Measurements from ENCODE around the gene DET1. TPM values are rescaled to one million over a fixed set of nuclear protein-coding genes. Genes with fewer than 3 reads are reported as not detected.
"Not testable (repeated sequence)": the region's sequence is repeated elsewhere in the genome, so short reads cannot be mapped to it uniquely, and the experiment has no call there.

The DET1 gene
- total and polyA plus RNA-seq, 4 donors: 8.1 to 10.2 (median 9.2) TPM

DNA sequence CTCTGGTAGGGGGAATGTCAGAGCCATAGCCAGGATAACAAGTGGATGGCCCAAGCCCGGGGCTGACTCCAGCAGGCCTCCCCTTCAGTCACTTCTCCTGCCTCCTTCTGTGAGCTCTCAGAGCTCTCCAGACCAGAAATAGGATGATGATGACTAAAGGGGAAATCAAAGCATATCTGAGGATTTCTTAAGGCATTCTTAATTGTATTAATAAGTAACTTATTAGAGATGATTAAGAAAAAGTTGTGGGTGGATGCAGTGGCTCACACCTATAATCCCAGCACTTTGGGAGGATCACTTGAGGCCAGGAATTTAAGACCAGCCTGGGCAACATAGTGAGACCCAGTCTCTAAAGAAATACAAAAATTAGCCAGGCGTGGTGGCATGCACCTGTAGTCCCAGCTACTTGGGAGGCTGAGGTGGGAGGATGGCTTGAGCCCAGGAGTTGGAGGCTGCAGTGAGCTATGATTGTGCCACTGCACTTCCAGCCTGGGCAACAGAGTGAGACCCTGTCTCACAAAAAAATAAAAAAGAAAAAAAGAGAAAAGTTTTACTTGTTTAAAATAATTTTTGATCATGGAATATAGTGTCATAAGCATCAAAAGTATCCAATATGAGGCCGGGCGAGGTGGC lies 72.7 kb downstream of the DET1 start:
- H3K36me3 ChIP-seq (ENCODE audit: control insufficient read depth, insufficient read depth, low read length): peaks cover 40% of the 10 kb centered on the region
- not testable (repeated sequence) for H3K27ac ChIP-seq (ENCODE audit: low read depth, low read length); H3K4me3 ChIP-seq (ENCODE audit: low read depth, low read length); H3K27me3 ChIP-seq (ENCODE audit: control insufficient read depth, insufficient read depth, low read length); H3K4me1 ChIP-seq (ENCODE audit: control insufficient read depth, insufficient read depth, low read length); H3K9me3 ChIP-seq (ENCODE audit: control insufficient read depth, insufficient read depth, low read length); DNase-seq (ENCODE audit: low read depth in 4 of 6, low spot score in 6 of 6)
- 100% methylated on average over 1 of the region's 4 CpGs for WGBS (ENCODE audit: insufficient coverage)

DNA sequence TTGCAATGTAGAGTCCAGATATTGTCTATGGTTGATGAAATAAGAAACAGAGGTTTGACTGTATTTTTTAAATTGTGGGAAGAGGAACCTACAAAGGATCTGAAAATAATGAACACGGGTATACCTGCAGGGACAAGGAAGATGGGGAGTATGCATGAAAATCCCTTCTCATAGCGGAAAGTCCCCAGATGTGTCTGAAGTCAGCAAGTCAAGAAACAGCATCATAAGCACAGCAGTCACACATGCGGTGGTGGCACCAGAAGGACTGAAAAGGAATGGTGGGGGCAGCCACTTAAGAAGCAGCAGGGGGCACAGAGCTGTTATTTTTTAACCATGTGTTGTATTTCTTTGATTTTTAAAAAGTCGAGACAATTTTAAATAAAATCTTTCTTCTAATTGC lies 74.3 kb downstream of the DET1 start:
- Histone ChIP-seq H3K4me3 (ENCODE audit: low read depth, low read length) (no peak overlapping the region), H3K9me3 (ENCODE audit: control insufficient read depth, insufficient read depth, low read length) (no peaks in the 10 kb centered on the region), H3K27ac (ENCODE audit: low read depth, low read length) (no peak overlapping the region), H3K36me3 (ENCODE audit: control insufficient read depth, insufficient read depth, low read length) (peaks cover 25% of the 10 kb centered on the region), H3K27me3 (ENCODE audit: control insufficient read depth, insufficient read depth, low read length) (no peaks in the 10 kb centered on the region), H3K4me1 (ENCODE audit: control insufficient read depth, insufficient read depth, low read length) (peaks cover 16% of the 10 kb centered on the region)
- 72% methylated on average over 3 of the region's 4 CpGs for WGBS (ENCODE audit: insufficient coverage)
- no peak for DNase-seq (ENCODE audit: low read depth in 4 of 6, low spot score in 6 of 6)

DNA sequence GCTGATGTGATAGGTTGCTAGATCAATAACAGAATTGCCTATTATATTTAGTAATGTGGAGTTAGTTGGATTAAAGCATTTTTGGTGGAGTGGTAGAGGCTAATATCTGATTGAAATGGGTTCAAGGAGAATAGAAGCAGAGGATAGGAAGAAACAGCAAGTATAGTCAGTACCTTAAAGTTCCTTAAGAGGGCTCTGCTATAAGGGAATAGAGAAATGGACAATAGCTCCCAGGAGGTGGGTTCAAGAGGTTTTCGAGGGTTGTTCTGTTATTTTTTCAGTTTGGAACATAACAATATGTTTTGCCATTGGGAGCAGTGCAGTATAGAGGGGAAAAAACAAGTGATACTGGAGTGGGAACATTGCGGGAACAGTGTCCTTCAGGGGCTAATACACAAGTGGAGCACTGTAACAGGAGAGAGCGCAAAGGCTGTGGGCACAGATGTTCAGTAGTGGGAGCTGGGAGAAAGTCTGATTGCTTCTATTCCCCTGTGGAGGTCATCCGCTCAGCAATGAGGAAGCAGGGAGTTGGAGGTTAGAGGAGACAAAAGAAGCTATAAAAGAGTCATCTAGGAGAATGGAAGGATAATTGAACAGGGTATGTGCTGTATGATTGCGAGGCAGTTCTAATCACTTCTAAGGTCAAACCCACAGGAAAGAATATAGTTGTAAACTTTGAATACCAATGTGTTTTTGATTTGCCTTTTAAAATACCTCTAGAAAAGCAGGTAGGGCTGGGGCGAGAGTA lies 75.7 kb downstream of the DET1 start:
- H3K4me3 ChIP-seq (ENCODE audit: low read depth, low read length): no peak overlapping the region

DNA sequence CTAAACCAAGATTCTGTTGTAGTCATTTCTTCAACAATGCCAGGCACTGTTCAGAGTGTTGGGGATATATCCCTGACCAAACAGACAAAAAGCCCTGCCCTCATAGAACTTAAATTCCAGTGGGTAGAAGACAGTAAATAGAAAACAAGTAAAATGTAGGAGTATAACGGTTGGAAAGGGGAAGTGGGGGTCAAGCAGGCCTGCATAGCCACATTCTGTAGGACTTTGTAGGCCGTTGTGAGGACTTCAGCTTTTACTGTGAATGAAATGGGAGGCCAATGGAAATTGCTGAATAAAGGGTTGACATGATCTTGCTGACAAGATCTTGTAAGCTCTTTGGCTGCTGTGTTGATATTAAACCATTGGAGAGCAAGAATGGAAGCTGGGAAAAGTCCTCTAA lies 77.2 kb downstream of the DET1 start:
- 95% methylated on average over 2 of the region's 2 CpGs for WGBS (ENCODE audit: insufficient coverage)
- DNase-seq (ENCODE audit: low read depth in 4 of 6, low spot score in 6 of 6): no peak
- H3K9me3 ChIP-seq (ENCODE audit: control insufficient read depth, insufficient read depth, low read length): no peaks in the 10 kb centered on the region
- H3K36me3 ChIP-seq (ENCODE audit: control insufficient read depth, insufficient read depth, low read length): peaks cover 16% of the 10 kb centered on the region
- peaks cover 13% of the 10 kb centered on the region for H3K4me1 ChIP-seq (ENCODE audit: control insufficient read depth, insufficient read depth, low read length)
- H3K27me3 ChIP-seq (ENCODE audit: control insufficient read depth, insufficient read depth, low read length): no peaks in the 10 kb centered on the region
- H3K4me3 ChIP-seq (ENCODE audit: low read depth, low read length): no peak overlapping the region
- no peak overlapping the region for H3K27ac ChIP-seq (ENCODE audit: low read depth, low read length)

More for the DNA sequence above, 75.7 kb downstream of the DET1 start:
- WGBS (ENCODE audit: insufficient coverage): 53% methylated on average over 4 of the region's 6 CpGs
- Histone ChIP-seq H3K27ac (ENCODE audit: low read depth, low read length) (no peak overlapping the region), H3K4me1 (ENCODE audit: control insufficient read depth, insufficient read depth, low read length) (peaks cover 13% of the 10 kb centered on the region), H3K27me3 (ENCODE audit: control insufficient read depth, insufficient read depth, low read length) (no peaks in the 10 kb centered on the region), H3K9me3 (ENCODE audit: control insufficient read depth, insufficient read depth, low read length) (no peaks in the 10 kb centered on the region), H3K36me3 (ENCODE audit: control insufficient read depth, insufficient read depth, low read length) (peaks cover 22% of the 10 kb centered on the region)
- DNase-seq (ENCODE audit: low read depth in 4 of 6, low spot score in 6 of 6): peak in 1 of 6 donors; percentile 24

DNA sequence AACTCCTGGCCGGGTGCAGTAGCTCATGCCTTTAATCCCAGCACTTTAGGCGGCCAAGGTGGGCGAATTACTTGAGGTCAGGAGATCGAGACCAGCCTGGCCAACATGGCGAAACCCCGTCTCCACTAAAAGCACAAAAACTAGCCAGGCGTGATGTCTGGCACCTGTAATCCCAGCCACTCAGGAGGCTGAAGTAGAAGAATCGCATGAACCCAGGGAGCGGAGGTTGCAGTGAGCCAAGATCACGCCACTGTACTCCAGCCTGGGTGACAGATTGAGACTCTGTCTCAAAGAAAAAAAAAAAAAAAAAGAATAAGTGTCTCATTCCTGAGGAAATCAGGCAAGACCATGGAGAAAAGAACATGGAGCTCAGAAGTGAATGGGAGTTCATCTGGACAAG lies 77.8 kb downstream of the DET1 start:
- H3K36me3 ChIP-seq (ENCODE audit: control insufficient read depth, insufficient read depth, low read length): peaks cover 14% of the 10 kb centered on the region

DNA sequence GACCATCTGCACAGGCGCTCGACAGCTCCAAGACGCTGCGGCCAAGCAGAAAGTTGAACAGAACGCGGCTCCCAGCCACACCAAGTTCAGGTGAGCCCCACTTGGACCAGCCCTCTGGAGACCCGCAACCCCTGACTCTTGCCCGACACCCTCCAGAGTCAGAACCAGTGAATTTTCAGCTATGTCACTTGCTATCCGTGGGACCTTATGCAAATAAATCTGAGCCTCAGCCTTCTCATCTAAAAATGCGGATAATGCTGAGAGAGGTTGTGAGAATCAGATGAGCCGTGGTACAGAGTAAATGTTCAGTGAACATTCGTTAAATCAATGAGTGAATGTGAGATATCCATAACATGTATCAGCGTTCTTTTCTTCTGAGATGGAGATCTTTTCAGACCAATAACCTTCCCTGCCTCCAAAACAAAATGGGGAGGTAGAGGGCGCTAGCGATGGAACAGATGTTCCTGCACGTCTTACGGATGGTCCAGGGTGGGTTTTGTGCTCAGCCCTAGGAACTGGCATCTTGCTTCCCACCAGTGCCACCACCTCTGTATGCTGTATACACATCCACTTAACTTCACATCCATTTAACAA lies 78.4 kb downstream of the DET1 start:
- H3K9me3 ChIP-seq (ENCODE audit: control insufficient read depth, insufficient read depth, low read length): no peaks in the 10 kb centered on the region
- H3K4me1 ChIP-seq (ENCODE audit: control insufficient read depth, insufficient read depth, low read length): peaks cover 13% of the 10 kb centered on the region
- DNase-seq (ENCODE audit: low read depth in 4 of 6, low spot score in 6 of 6): peak in 1 of 6 donors; percentile 69
- 0% methylated on average over 12 of the region's 17 CpGs for WGBS (ENCODE audit: insufficient coverage)
- peak overlapping the region; percentile 80 for H3K27ac ChIP-seq (ENCODE audit: low read depth, low read length)
- no peaks in the 10 kb centered on the region for H3K27me3 ChIP-seq (ENCODE audit: control insufficient read depth, insufficient read depth, low read length)
- peak overlapping the region; percentile 92 for H3K4me3 ChIP-seq (ENCODE audit: low read depth, low read length)
- peaks cover 11% of the 10 kb centered on the region for H3K36me3 ChIP-seq (ENCODE audit: control insufficient read depth, insufficient read depth, low read length)

More for the DNA sequence above, 77.8 kb downstream of the DET1 start:
- not testable (repeated sequence) for H3K4me3 ChIP-seq (ENCODE audit: low read depth, low read length); H3K27me3 ChIP-seq (ENCODE audit: control insufficient read depth, insufficient read depth, low read length); H3K27ac ChIP-seq (ENCODE audit: low read depth, low read length); DNase-seq (ENCODE audit: low read depth in 4 of 6, low spot score in 6 of 6); H3K9me3 ChIP-seq (ENCODE audit: control insufficient read depth, insufficient read depth, low read length)
- WGBS (ENCODE audit: insufficient coverage): 97% methylated on average over 10 of the region's 10 CpGs
- peaks cover 13% of the 10 kb centered on the region for H3K4me1 ChIP-seq (ENCODE audit: control insufficient read depth, insufficient read depth, low read length)

DNA sequence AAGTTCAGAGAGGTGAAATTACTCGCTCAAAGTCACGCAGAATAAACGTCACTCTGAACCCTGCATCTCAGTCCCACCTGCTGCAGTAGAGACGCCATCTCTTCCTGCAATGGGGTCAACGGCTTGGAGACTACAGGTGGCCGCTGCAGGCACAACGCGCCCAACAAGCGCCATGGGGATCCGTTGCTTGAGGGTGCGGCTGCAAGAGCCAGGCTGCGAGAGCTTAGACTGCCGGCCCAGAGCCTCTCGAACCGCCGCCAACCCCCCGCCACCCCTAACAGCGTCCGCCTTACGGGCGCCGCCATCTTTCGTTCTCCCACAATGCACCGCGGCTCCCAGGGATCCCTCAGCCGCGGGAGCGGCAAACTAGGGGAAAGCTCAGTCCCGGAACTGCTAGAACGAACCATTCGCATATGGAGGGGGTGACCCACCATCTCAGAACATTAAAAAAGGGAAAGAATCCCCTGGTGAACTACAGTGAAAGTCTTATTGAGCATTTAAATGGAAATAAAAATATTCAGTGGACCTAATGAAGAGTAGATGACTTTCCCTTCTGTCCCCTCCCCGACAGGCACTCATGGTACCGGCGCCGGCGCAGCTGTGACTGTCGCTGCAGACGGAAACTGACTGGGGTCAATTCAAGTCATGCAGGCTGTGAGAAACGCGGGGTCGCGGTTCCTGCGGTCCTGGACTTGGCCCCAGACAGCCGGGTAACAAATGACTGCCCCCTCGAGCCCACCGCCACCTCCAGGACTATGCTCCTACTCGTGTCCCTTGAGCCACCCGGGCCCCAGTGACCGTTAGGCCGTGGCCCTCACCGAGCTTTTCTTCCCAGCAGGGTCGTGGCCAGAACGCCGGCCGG lies 79.2 kb downstream of the DET1 start, which contains the start of the genes MRPL46 and MRPS11:
Gene MRPL46, minus strand, starts transcription at position 316 of the 862 bp plus-strand sequence. Its CDS starts 11 bp downstream, at position 305.
Gene MRPS11, plus strand, starts transcription at position 636 of the 862 bp plus-strand sequence. Its CDS starts 10 bp downstream, at position 646.
- H3K27ac ChIP-seq (ENCODE audit: low read depth, low read length): peak within 1 kb of the TSS; percentile 80
- peak within 1 kb of the TSS; percentile 92 for H3K4me3 ChIP-seq (ENCODE audit: low read depth, low read length)
- no peaks in the 10 kb centered on the region for H3K27me3 ChIP-seq (ENCODE audit: control insufficient read depth, insufficient read depth, low read length)
- H3K4me1 ChIP-seq (ENCODE audit: control insufficient read depth, insufficient read depth, low read length): peaks cover 13% of the 10 kb centered on the region
- no peaks in the 10 kb centered on the region for H3K9me3 ChIP-seq (ENCODE audit: control insufficient read depth, insufficient read depth, low read length)
- peak; percentile 92 to 98 (median 94) for DNase-seq (ENCODE audit: low read depth in 4 of 6, low spot score in 6 of 6)
- WGBS (ENCODE audit: insufficient coverage): 0% methylated on average over 52 of the region's 55 CpGs
- H3K36me3 ChIP-seq (ENCODE audit: control insufficient read depth, insufficient read depth, low read length): peaks cover 11% of the 10 kb centered on the region

DNA sequence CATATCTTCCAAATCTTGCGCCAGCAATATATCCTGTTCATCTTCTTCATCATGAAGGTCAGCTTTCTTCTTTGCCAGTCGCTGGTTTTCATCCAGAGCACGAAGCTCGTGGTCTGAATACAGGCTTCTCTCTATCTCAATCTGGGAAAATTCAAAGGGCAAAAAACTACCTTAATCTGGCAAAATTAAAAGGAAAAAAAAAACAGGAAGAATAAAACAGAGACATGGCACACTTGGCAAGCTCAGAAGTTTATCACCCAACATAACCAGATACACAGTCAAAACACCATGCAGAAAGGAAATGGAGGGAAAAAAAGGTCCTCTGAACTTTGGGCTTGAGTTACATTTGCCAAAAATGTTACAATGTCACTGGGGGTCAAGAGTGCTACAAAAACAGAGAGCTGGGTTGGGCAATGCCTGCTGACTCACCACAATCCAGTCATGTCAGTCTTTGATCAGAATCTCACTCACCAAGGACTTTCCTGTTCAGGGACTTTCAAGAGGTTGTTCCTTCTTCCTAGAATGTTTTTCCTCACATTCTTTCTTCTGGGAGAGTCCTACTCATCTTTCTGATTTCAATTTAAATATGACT lies 80.8 kb downstream of the DET1 start:
- no peak for DNase-seq (ENCODE audit: low read depth in 4 of 6, low spot score in 6 of 6)
- no peaks in the 10 kb centered on the region for H3K9me3 ChIP-seq (ENCODE audit: control insufficient read depth, insufficient read depth, low read length)
- no peak overlapping the region for H3K27ac ChIP-seq (ENCODE audit: low read depth, low read length)
- WGBS (ENCODE audit: insufficient coverage): 83% methylated on average over 1 of the region's 4 CpGs
- peak overlapping the region; percentile 92 for H3K4me3 ChIP-seq (ENCODE audit: low read depth, low read length)
- no peaks in the 10 kb centered on the region for H3K27me3 ChIP-seq (ENCODE audit: control insufficient read depth, insufficient read depth, low read length)
- peaks cover 12% of the 10 kb centered on the region for H3K36me3 ChIP-seq (ENCODE audit: control insufficient read depth, insufficient read depth, low read length)
- peaks cover 13% of the 10 kb centered on the region for H3K4me1 ChIP-seq (ENCODE audit: control insufficient read depth, insufficient read depth, low read length)

Measured in spinal cord (tissue), 10 donors.